ENCODE measurements around the gene COPG1.

- TF ChIP-seq JUND (IDR thresholded peaks at IDR 0.05; ENCODE audit: borderline replicate concordance, low read depth, low read length) (no peak), JUND (tag; IDR thresholded peaks at IDR 0.05; ENCODE audit: borderline replicate concordance, low read depth, low read length) (no peak), ZNF24 (IDR thresholded peaks at IDR 0.05) (no peak), FOSL1 (tag; conservative IDR thresholded peaks at IDR 0.05) (no peak), ZNF23 (CRISPR knock-in tag; IDR thresholded peaks at IDR 0.05) (no peak), CTCF (IDR thresholded peaks at IDR 0.05 in 2 of 3, conservative IDR thresholded peaks at IDR 0.05 in 1 of 3; ENCODE audit: insufficient read depth in 2 of 3, low read depth in 1 of 3, low read length in 3 of 3) (no peak), HCFC1 (IDR thresholded peaks at IDR 0.05; ENCODE audit: low read depth, low read length) (no peak), MEF2A (IDR thresholded peaks at IDR 0.05; ENCODE audit: control insufficient read depth, low read depth, low read length) (no peak)
Measured at GRCh38 chr3:129233538-129233937, 15.9 kb upstream of the COPG1 start.

Measured in K562 (cell line).